Liver (tissue), 3 donors: ENCODE results near the gene FOXK1.

Experiments
- ATF3 ChIP-seq: IDR thresholded peaks from 2 replicates; pipeline ENCODE4 v1.6.1; 2016; ENCODE audit warnings: antibody characterized with exemption
- CTCF ChIP-seq: fragments of 150-350 bp; IDR thresholded peaks from 2 replicates; pipeline ENCODE4 v1.5.1; 2017; ENCODE audit warnings: improper control_type of control experiment, low read depth, low read length; ENCODE audit not compliant: missing input control
- FOXA1 ChIP-seq: IDR thresholded peaks from 2 replicates; pipeline ENCODE4 v1.6.1; 2016; ENCODE audit warnings: antibody characterized with exemption
- GABPA ChIP-seq, 2 donors: IDR thresholded peaks in 1 of 2; conservative IDR thresholded peaks in 1 of 2; 2 replicates each; pipeline ENCODE4 v1.6.1; 2016; ENCODE audit warnings: antibody characterized with exemption in 2 of 2, mild to moderate bottlenecking in 1 of 2, moderate library complexity in 1 of 2
- JUND ChIP-seq, 2 donors: IDR thresholded peaks; 2 replicates each; pipeline ENCODE4 v1.6.1; 2016; ENCODE audit warnings: antibody characterized with exemption in 2 of 2
- MAX ChIP-seq: IDR thresholded peaks from 2 replicates; pipeline ENCODE4 v1.6.1; 2016; ENCODE audit warnings: antibody characterized with exemption
- REST ChIP-seq: IDR thresholded peaks from 2 replicates; pipeline ENCODE4 v1.6.1; 2016; ENCODE audit warnings: antibody characterized with exemption, mild to moderate bottlenecking
- RXRA ChIP-seq, 2 donors: IDR thresholded peaks; 2 replicates each; pipeline ENCODE4 v1.6.1; 2017 to 2018; ENCODE audit warnings: antibody characterized with exemption in 2 of 2, mild to moderate bottlenecking in 1 of 2
- SP1 ChIP-seq: IDR thresholded peaks from 2 replicates; pipeline ENCODE4 v1.6.1; 2018; ENCODE audit warnings: antibody characterized with exemption, mild to moderate bottlenecking
- TAF1 ChIP-seq: conservative IDR thresholded peaks from 2 replicates; pipeline ENCODE4 v1.6.1; 2016; ENCODE audit warnings: antibody characterized with exemption, mild to moderate bottlenecking
- YY1 ChIP-seq: IDR thresholded peaks from 2 replicates; pipeline ENCODE4 v1.6.1; 2016; ENCODE audit warnings: antibody characterized with exemption, mild to moderate bottlenecking
- ZBTB33 ChIP-seq: IDR thresholded peaks from 2 replicates; pipeline ENCODE4 v1.6.1; 2016; ENCODE audit warnings: antibody characterized with exemption
- donor health status: healthy.
- donor health status: healthy.

- TF ChIP-seq TAF1 = no peak
- TF ChIP-seq SP1 = no peak
- TF ChIP-seq CTCF = no peak
- TF ChIP-seq GABPA (IDR thresholded peaks at IDR 0.05 in 1 of 2, conservative IDR thresholded peaks at IDR 0.05 in 1 of 2) = no peak
- TF ChIP-seq JUND (IDR thresholded peaks at IDR 0.05) = no peak
- no peak for TF ChIP-seq YY1
- TF ChIP-seq RXRA (IDR thresholded peaks at IDR 0.05) = no peak
- no peak for TF ChIP-seq FOXA1
- TF ChIP-seq REST = no peak
- no peak for TF ChIP-seq ATF3
- no peak for TF ChIP-seq ZBTB33
- TF ChIP-seq MAX = no peak
Observed at GRCh38 chr7:4699841-4700240, 17.7 kb downstream of the FOXK1 start.
